ENCODE data around the gene OR7E24. TPM values are rescaled to one million over a fixed set of nuclear protein-coding genes. Genes with fewer than 3 reads are reported as not detected.
"Not testable (repeated sequence)": the region's sequence is repeated elsewhere in the genome, so short reads cannot be mapped to it uniquely, and the experiment has no call there.

Gene OR7E24
- total and polyA plus RNA-seq, 2 experiments from 2014 or later = not detected

DNA sequence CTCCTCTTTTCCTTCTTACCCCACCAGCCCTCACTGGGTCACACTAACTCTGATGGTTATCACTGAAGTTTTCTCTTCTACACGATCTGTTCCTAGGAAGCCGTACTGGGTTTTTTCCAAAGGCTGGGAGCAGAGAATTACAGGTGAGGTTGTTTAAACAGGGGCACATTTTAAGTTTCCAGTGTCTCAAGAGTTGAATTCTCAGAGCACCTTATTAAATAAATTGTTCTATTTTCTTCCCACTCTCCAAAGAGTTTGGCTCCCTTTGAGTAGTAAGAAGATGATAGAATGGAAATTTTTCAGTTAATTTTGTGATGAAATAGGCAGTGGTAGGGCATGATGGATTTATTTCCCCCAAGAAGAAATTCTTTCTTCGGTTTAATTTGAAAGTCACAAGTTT lies 31.2 kb upstream of the OR7E24 start, which contains the start of gene OR7D4 (continued):
- TF ChIP-seq, protein P1, sequence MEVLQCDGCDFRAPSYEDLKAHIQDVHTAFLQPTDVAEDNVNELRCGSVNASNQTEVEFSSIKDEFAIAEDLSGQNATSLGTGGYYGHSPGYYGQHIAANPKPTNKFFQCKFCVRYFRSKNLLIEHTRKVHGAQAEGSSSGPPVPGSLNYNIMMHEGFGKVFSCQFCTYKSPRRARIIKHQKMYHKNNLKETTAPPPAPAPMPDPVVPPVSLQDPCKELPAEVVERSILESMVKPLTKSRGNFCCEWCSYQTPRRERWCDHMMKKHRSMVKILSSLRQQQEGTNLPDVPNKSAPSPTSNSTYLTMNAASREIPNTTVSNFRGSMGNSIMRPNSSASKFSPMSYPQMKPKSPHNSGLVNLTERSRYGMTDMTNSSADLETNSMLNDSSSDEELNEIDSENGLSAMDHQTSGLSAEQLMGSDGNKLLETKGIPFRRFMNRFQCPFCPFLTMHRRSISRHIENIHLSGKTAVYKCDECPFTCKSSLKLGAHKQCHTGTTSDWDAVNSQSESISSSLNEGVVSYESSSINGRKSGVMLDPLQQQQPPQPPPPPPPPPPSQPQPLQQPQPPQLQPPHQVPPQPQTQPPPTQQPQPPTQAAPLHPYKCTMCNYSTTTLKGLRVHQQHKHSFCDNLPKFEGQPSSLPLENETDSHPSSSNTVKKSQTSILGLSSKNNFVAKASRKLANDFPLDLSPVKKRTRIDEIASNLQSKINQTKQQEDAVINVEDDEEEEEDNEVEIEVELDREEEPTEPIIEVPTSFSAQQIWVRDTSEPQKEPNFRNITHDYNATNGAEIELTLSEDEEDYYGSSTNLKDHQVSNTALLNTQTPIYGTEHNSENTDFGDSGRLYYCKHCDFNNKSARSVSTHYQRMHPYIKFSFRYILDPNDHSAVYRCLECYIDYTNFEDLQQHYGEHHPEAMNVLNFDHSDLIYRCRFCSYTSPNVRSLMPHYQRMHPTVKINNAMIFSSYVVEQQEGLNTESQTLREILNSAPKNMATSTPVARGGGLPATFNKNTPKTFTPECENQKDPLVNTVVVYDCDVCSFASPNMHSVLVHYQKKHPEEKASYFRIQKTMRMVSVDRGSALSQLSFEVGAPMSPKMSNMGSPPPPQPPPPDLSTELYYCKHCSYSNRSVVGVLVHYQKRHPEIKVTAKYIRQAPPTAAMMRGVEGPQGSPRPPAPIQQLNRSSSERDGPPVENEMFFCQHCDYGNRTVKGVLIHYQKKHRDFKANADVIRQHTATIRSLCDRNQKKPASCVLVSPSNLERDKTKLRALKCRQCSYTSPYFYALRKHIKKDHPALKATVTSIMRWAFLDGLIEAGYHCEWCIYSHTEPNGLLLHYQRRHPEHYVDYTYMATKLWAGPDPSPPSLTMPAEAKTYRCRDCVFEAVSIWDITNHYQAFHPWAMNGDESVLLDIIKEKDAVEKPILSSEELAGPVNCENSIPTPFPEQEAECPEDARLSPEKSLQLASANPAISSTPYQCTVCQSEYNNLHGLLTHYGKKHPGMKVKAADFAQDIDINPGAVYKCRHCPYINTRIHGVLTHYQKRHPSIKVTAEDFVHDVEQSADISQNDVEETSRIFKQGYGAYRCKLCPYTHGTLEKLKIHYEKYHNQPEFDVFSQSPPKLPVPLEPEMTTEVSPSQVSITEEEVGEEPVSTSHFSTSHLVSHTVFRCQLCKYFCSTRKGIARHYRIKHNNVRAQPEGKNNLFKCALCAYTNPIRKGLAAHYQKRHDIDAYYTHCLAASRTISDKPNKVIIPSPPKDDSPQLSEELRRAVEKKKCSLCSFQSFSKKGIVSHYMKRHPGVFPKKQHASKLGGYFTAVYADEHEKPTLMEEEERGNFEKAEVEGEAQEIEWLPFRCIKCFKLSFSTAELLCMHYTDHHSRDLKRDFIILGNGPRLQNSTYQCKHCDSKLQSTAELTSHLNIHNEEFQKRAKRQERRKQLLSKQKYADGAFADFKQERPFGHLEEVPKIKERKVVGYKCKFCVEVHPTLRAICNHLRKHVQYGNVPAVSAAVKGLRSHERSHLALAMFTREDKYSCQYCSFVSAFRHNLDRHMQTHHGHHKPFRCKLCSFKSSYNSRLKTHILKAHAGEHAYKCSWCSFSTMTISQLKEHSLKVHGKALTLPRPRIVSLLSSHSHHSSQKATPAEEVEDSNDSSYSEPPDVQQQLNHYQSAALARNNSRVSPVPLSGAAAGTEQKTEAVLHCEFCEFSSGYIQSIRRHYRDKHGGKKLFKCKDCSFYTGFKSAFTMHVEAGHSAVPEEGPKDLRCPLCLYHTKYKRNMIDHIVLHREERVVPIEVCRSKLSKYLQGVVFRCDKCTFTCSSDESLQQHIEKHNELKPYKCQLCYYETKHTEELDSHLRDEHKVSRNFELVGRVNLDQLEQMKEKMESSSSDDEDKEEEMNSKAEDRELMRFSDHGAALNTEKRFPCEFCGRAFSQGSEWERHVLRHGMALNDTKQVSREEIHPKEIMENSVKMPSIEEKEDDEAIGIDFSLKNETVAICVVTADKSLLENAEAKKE (CRISPR knock-in tag; IDR thresholded peaks at IDR 0.05) = no peak
- TF ChIP-seq POLR2AphosphoS5 (IDR thresholded peaks at IDR 0.05; ENCODE audit: low read depth) (no peak), ZNF331 (CRISPR knock-in tag; IDR thresholded peaks at IDR 0.05; ENCODE audit: low read depth) (no peak), JUNB (IDR thresholded peaks at IDR 0.05; ENCODE audit: unreplicated experiment) (no peak), EZH2phosphoT487 (IDR thresholded peaks at IDR 0.05; ENCODE audit: unreplicated experiment) (no peak), STAT1 (IDR thresholded peaks at IDR 0.05; ENCODE audit: unreplicated experiment) (no peak)
- TF ChIP-seq, protein P2, sequence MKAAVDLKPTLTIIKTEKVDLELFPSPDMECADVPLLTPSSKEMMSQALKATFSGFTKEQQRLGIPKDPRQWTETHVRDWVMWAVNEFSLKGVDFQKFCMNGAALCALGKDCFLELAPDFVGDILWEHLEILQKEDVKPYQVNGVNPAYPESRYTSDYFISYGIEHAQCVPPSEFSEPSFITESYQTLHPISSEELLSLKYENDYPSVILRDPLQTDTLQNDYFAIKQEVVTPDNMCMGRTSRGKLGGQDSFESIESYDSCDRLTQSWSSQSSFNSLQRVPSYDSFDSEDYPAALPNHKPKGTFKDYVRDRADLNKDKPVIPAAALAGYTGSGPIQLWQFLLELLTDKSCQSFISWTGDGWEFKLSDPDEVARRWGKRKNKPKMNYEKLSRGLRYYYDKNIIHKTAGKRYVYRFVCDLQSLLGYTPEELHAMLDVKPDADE (IDR thresholded peaks at IDR 0.05) = no peak

DNA sequence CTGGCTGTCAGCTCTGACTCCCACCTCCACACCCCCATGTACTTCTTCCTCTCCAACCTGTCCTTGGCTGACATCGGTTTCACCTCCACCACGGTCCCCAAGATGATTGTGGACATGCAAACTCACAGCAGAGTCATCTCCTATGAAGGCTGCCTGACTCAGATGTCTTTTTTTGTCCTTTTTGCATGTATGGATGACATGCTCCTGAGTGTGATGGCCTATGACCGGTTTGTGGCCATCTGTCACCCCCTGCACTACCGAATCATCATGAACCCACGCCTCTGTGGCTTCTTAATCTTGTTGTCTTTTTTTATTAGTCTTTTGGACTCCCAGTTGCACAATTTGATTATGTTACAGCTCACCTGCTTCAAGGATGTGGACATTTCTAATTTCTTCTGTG lies 506 bp downstream of the OR7E24 start:
- Mint-ChIP-seq H3K36me3 (ENCODE audit: low read depth) (peaks cover 29% of the 10 kb centered on the region), H3K27me3 (ENCODE audit: insufficient read depth, low read depth, poor library complexity) (peaks cover 2% of the 10 kb centered on the region), H3K27ac (no peak overlapping the region), H3K9me3 (peaks cover 95% of the 10 kb centered on the region), H3K4me3 (no peak overlapping the region), H3K4me1 (no peaks in the 10 kb centered on the region)
- no peak overlapping the region for H3K4me2 ChIP-seq
- no peaks in the 10 kb centered on the region for H3K79me2 ChIP-seq (replicated peaks; ENCODE audit: insufficient read depth)
- no peaks in the 10 kb centered on the region for H3F3A ChIP-seq (replicated peaks; ENCODE audit: low read depth)
- H3K9me2 ChIP-seq (ENCODE audit: insufficient read depth) = no peaks in the 10 kb centered on the region
- TF ChIP-seq ZNF114 (CRISPR knock-in tag; IDR thresholded peaks at IDR 0.05) (no peak), EZH2phosphoT487 (IDR thresholded peaks at IDR 0.05; ENCODE audit: unreplicated experiment) (no peak)
- TF ChIP-seq, protein P3, sequence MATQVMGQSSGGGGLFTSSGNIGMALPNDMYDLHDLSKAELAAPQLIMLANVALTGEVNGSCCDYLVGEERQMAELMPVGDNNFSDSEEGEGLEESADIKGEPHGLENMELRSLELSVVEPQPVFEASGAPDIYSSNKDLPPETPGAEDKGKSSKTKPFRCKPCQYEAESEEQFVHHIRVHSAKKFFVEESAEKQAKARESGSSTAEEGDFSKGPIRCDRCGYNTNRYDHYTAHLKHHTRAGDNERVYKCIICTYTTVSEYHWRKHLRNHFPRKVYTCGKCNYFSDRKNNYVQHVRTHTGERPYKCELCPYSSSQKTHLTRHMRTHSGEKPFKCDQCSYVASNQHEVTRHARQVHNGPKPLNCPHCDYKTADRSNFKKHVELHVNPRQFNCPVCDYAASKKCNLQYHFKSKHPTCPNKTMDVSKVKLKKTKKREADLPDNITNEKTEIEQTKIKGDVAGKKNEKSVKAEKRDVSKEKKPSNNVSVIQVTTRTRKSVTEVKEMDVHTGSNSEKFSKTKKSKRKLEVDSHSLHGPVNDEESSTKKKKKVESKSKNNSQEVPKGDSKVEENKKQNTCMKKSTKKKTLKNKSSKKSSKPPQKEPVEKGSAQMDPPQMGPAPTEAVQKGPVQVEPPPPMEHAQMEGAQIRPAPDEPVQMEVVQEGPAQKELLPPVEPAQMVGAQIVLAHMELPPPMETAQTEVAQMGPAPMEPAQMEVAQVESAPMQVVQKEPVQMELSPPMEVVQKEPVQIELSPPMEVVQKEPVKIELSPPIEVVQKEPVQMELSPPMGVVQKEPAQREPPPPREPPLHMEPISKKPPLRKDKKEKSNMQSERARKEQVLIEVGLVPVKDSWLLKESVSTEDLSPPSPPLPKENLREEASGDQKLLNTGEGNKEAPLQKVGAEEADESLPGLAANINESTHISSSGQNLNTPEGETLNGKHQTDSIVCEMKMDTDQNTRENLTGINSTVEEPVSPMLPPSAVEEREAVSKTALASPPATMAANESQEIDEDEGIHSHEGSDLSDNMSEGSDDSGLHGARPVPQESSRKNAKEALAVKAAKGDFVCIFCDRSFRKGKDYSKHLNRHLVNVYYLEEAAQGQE (IDR thresholded peaks at IDR 0.05; ENCODE audit: unreplicated experiment) = no peak
- H3K36me3 ChIP-seq (ENCODE audit: insufficient read depth) = peaks cover 3% of the 10 kb centered on the region
- no peak overlapping the region for H3K4me3 ChIP-seq
- H3K27ac ChIP-seq (ENCODE audit: low read depth) = no peak overlapping the region
- no peak for ATAC-seq
- H3K27me3 ChIP-seq (ENCODE audit: insufficient read depth) = no peaks in the 10 kb centered on the region
- no peaks in the 10 kb centered on the region for H4K20me1 ChIP-seq (replicated peaks; ENCODE audit: insufficient read depth)
- no peak overlapping the region for H2AFZ ChIP-seq
- no peak for DNase-seq (ENCODE audit: low spot score)
- H3K4me1 ChIP-seq (ENCODE audit: insufficient read depth) = no peaks in the 10 kb centered on the region

DNA sequence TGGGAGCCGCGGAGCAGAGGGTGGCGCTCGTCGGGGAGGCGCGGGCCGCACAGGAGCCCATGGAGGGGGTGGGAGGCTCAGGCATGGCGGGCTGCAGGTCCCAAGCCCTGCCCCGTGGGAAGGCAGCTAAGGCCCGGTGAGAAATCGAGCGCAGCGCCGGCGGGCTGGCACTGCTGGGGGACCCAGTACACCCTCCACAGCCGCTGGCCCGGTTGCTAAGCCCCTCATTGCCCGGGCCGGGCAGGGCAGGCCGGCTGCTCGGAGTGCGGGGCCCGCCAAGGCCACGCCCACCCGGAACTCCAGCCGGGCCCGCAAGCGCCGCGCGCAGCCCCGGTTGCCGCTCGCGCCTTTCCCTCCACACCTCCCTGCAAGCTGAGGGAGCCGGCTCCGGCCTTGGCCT lies 32.8 kb downstream of the OR7E24 start:
- H3K9me2 ChIP-seq (ENCODE audit: insufficient read depth); H3K36me3 ChIP-seq (ENCODE audit: insufficient read depth); H3K4me1 ChIP-seq (ENCODE audit: insufficient read depth); ATAC-seq; H3K27me3 ChIP-seq (ENCODE audit: insufficient read depth); H3K4me3 Mint-ChIP-seq; H3F3A ChIP-seq (replicated peaks; ENCODE audit: low read depth); H4K20me1 ChIP-seq (replicated peaks; ENCODE audit: insufficient read depth); H3K27ac Mint-ChIP-seq; H3K79me2 ChIP-seq (replicated peaks; ENCODE audit: insufficient read depth); H3K27me3 Mint-ChIP-seq (ENCODE audit: insufficient read depth, low read depth, poor library complexity); H3K27ac ChIP-seq (ENCODE audit: low read depth); H3K4me1 Mint-ChIP-seq; H2AFZ ChIP-seq: not testable (repeated sequence)
- peak overlapping the region; percentile 48 for H3K4me3 ChIP-seq
- DNase-seq (ENCODE audit: low spot score) = peak; percentile 44
- Mint-ChIP-seq H3K36me3 (ENCODE audit: low read depth) (peaks cover 32% of the 10 kb centered on the region), H3K9me3 (peaks cover 91% of the 10 kb centered on the region)
- peak overlapping the region; percentile 69 for H3K4me2 ChIP-seq
